Bronchial epithelial cell (primary cell): Measurements from ENCODE around the gene SLC25A33. TPM values are rescaled to one million over a fixed set of nuclear protein-coding genes. Genes with fewer than 3 reads are reported as not detected.

Experiments used
- DNase-seq: peaks from one replicate; pipeline ENCODE4 v3.0.0-alpha.2; 2010; ENCODE audit warnings: low read depth
- FAIRE-seq: peaks from 2 replicates; lab custom pipeline; 2011; peaks lifted over from hg19 to GRCh38; lab: Jason Lieb, UNC
- H3K27me3 ChIP-seq: 2 replicates; pipeline ENCODE4 v1.5.1; 2011; ENCODE audit warnings: low read length; ENCODE audit not compliant: control insufficient read depth, insufficient read depth
- H3K36me3 ChIP-seq: 2 replicates; pipeline ENCODE4 v1.5.1; 2011; ENCODE audit warnings: low read length; ENCODE audit not compliant: control insufficient read depth, insufficient read depth
- H3K4me3 ChIP-seq: 2 replicates; pipeline ENCODE4 v1.5.1; 2011; ENCODE audit warnings: mild to moderate bottlenecking, low read depth, low read length, control low read depth
- total RNA-seq: library from RNA; depleted of rRNA; stranded (reverse); fragments of >200 nt; gene quantifications from 2 replicates; pipeline ENCODE4 v1.2.1, GENCODE V29; 2014
- TF ChIP-seq, protein P1 (sequence below): IDR thresholded peaks from 2 replicates; pipeline ENCODE4 v1.5.1; 2011; ENCODE audit warnings: mild to moderate bottlenecking, moderate library complexity, low read length, control low read depth, inconsistent platforms; ENCODE audit not compliant: insufficient read depth, severe bottlenecking

SLC25A33 gene
- total RNA-seq, 1 donor from 2014 or later, result 9.5 TPM

DNA sequence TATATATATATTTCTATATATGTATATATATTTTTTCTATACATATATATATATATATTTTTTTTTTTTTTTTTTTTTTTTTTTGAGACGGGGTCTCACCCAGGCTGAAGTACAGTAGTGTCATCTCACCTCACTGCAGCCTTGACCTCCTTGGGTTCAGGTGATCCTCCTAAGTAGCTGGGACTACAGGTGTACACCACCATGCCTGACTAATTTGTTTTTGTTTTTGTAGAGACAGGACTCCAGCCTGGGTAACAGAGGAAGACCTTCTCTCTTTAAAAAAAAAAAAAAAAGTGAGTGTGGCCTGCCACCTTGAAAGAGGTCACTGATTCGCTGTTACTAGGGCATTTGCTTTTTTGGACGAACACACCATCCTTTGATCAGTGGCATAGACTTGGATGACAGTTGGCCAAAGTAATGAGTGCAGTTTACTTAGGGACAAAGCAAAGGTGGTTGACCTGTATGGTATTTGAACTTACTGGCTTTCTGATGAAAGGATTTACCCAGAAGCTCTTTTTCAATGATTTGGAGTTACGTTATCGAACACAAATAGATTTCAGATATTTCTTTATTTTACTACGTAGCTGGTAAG lies 10.8 kb downstream of the SLC25A33 start:
- no peak for DNase-seq
- no peak overlapping the region for H3K4me3 ChIP-seq
- H3K27me3 ChIP-seq, result no peaks in the 10 kb centered on the region
- FAIRE-seq, result no peak
- H3K36me3 ChIP-seq, result no peaks in the 10 kb centered on the region
- TF ChIP-seq, protein P1, sequence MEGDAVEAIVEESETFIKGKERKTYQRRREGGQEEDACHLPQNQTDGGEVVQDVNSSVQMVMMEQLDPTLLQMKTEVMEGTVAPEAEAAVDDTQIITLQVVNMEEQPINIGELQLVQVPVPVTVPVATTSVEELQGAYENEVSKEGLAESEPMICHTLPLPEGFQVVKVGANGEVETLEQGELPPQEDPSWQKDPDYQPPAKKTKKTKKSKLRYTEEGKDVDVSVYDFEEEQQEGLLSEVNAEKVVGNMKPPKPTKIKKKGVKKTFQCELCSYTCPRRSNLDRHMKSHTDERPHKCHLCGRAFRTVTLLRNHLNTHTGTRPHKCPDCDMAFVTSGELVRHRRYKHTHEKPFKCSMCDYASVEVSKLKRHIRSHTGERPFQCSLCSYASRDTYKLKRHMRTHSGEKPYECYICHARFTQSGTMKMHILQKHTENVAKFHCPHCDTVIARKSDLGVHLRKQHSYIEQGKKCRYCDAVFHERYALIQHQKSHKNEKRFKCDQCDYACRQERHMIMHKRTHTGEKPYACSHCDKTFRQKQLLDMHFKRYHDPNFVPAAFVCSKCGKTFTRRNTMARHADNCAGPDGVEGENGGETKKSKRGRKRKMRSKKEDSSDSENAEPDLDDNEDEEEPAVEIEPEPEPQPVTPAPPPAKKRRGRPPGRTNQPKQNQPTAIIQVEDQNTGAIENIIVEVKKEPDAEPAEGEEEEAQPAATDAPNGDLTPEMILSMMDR, result no peak

DNA sequence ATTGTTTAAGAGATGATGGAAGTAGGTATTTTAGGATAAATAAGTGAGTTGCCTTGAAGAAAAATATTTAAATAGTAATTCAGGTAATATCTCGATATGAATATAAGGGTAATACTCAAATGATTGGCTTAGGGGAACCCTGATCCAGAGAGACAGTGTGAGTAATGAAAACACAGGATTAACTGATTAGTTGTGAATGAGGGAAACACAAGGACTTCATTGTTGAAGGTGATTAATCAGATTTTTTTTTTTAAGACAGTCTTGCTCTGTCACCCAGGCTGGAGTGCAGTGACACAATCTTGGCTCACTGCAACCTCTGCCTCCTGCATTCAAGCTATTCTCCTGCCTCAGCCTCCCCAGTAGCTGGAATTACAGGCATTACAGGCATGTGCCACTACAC lies 12.7 kb downstream of the SLC25A33 start:
- peaks cover 1% of the 10 kb centered on the region for H3K36me3 ChIP-seq
- no peak overlapping the region for H3K4me3 ChIP-seq
- DNase-seq, result peak; percentile 27
- TF ChIP-seq, protein P1, result no peak
- no peaks in the 10 kb centered on the region for H3K27me3 ChIP-seq
- FAIRE-seq, result no peak

DNA sequence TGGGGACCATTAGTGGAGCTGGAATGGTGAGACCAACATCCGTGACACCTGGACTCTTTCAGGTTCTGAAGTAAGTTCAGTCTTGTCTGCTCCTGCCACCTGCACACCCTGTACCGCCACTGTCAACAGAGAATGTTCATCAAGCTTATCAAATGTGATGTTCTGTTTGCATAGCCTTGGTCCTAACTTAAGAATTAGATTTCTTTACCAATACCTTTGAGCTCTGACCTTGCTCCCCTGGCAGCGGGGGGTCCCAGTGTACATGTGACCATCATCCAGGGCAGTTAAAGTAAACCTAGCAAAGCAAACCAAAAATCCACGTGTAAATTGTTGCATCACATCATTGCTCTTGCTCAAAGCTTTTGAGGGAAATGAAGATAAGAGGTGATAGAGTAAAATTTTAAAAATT lies 14.5 kb downstream of the SLC25A33 start:
- TF ChIP-seq, protein P1, result no peak
- no peak for FAIRE-seq
- Histone ChIP-seq H3K4me3 (no peak overlapping the region), H3K36me3 (peaks cover 1% of the 10 kb centered on the region), H3K27me3 (no peaks in the 10 kb centered on the region)
- no peak for DNase-seq

DNA sequence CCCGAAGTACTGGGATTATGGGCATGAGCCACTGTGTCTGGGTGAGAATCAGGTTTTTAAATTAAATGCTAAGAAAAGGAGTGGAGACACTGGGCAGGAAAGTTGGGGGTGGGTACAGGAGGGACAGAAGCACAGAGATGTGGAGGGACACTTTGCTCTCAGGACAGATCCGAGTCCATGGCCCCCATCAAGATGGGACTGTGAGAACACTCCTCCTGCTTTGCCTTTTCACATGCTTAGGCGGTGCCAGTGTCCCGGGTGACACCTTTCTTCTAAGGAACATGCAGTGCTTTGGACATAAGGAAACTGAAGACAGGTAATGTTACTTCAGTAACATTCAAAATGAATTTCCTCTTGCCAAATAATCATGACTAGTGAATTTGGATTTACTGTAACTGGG lies 16.7 kb downstream of the SLC25A33 start:
- DNase-seq (no peak), FAIRE-seq (no peak)
- Histone ChIP-seq H3K36me3 (peaks cover 1% of the 10 kb centered on the region), H3K4me3 (no peak overlapping the region), H3K27me3 (no peaks in the 10 kb centered on the region)
- TF ChIP-seq, protein P1, result no peak

DNA sequence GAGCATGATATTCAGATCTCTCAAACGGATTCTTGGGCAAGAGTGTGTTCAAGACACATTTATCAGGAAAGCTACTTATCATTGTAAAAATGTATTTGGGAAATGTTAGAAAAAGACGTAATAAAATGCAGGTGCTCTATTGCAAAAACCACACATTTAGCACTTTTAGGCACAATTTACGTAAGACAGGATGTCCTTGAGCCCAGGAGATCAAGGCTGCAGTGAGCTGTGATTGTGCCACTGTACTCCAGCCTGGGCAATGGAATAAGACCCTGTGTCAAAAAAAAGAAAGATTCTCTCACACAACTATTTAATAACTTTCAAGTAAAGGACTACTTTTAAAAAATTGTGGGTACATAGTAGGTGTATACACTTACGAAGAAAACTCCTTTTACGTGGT lies 18.4 kb downstream of the SLC25A33 start:
- Histone ChIP-seq H3K27me3 (no peaks in the 10 kb centered on the region), H3K36me3 (peaks cover 1% of the 10 kb centered on the region), H3K4me3 (no peak overlapping the region)
- DNase-seq (no peak), FAIRE-seq (no peak)
- TF ChIP-seq, protein P1, result no peak

DNA sequence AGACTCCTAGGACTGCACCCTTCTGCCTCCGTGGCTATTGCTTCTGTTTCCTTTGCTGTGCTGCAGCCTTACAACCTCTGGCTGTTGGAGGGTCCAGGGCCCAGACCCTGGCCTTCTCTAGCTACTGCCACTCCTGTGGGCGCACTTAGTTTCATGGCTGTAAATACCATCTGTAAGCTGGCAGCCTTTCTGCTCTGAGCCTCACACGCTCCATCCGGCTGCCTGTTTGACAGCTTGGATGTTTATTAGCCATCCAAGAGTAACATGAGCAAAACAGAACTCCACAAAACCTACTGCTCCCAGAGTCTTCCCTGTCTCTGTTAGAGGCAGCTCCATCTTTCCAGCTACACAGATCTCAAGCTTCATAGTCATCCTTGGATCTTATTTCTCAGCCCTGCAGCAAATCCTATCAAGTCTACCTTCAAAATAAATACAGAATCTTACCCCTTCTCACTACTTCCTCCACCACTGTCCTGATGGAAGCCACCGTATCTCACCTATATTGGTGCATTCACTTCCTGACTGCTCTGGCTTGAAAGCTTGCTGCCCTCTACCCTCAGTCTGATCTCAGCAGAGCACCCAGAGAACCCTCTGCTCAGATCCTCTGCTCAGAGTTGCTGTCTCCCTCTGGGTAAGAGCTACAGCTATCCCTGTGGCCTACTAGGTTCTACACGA lies 19.1 kb downstream of the SLC25A33 start:
- Histone ChIP-seq H3K36me3 (peaks cover 1% of the 10 kb centered on the region), H3K27me3 (no peaks in the 10 kb centered on the region), H3K4me3 (no peak overlapping the region)
- DNase-seq, result no peak
- TF ChIP-seq, protein P1, result no peak
- no peak for FAIRE-seq
